ENCODE measurements around the gene SMURF1. TPM values are rescaled to one million over a fixed set of nuclear protein-coding genes. Genes with fewer than 3 reads are reported as not detected.

The SMURF1 gene
- total RNA-seq, 6 experiments from 2014 or later, result 8.8 to 14.1 (median 10.9) TPM

DNA sequence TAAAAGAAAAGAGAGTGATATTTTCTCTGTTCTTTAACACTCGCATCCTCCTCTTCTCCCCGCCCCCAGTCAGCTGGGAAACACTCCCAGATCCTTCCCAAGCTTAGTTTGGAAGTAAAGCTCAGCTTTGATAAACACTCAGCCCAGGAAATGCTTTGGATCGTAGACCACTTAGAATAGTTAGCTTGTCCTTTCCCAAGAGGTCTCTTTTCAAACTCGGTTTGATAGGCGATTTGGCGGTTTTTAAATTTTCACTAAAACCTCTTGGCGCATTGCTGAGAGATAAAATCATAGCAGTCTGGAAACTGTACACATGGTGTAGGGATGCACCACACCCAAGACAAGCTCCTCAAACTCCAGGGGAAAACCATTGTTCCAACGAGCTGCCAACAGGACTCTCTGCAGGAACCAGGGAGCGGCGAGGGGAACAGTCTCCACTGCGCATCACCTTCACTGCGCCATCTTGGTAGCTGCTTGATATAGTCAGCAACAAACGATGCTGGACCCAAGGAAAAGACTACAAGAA, 22.3 kb downstream of the SMURF1 start:
- Histone ChIP-seq H3K4me3 (no peak overlapping the region), H3K9me3 (no peaks in the 10 kb centered on the region), H3K4me1 (peaks cover 0 to 38% (median 10%) of the 10 kb centered on the region in 4 donors), H3K27me3 (no peaks in the 10 kb centered on the region), H3K36me3 (no peaks in the 10 kb centered on the region), H3K27ac (peak overlapping the region in 1 of 3 donors; percentile 36)
- TF ChIP-seq, protein P1, sequence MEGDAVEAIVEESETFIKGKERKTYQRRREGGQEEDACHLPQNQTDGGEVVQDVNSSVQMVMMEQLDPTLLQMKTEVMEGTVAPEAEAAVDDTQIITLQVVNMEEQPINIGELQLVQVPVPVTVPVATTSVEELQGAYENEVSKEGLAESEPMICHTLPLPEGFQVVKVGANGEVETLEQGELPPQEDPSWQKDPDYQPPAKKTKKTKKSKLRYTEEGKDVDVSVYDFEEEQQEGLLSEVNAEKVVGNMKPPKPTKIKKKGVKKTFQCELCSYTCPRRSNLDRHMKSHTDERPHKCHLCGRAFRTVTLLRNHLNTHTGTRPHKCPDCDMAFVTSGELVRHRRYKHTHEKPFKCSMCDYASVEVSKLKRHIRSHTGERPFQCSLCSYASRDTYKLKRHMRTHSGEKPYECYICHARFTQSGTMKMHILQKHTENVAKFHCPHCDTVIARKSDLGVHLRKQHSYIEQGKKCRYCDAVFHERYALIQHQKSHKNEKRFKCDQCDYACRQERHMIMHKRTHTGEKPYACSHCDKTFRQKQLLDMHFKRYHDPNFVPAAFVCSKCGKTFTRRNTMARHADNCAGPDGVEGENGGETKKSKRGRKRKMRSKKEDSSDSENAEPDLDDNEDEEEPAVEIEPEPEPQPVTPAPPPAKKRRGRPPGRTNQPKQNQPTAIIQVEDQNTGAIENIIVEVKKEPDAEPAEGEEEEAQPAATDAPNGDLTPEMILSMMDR (IDR thresholded peaks at IDR 0.05), result no peak
- no peak for TF ChIP-seq POLR2A (IDR thresholded peaks at IDR 0.05)
- intact Hi-C loops (cut with DNase I), result no loop called here
- ATAC-seq, result no peak
- DNase-seq, result no peak
- 79% methylated on average over 10 of the region's 13 CpGs for WGBS (ENCODE audit: insufficient coverage, low coverage, low lambda C conversion rate, missing lambda C conversion rate)

- no peak overlapping the region for H3K27ac ChIP-seq
- H3K4me3 ChIP-seq, result no peak overlapping the region
- TF ChIP-seq, protein P1 (IDR thresholded peaks at IDR 0.05), result no peak
- ATAC-seq, result no peak
- WGBS (ENCODE audit: insufficient coverage, low coverage, low lambda C conversion rate, missing lambda C conversion rate), result 38% methylated on average over 2 of the region's 2 CpGs
- H3K4me1 ChIP-seq, result peaks cover 0 to 36% (median 9%) of the 10 kb centered on the region in 4 donors
- H3K27me3 ChIP-seq, result no peaks in the 10 kb centered on the region
- no peaks in the 10 kb centered on the region for H3K36me3 ChIP-seq
- H3K9me3 ChIP-seq, result no peaks in the 10 kb centered on the region
- DNase-seq, result no peak
- intact Hi-C loops (cut with DNase I), result no loop called here
Observed at GRCh38 chr7:99120916-99121315, 23.0 kb downstream of the SMURF1 start.

DNA sequence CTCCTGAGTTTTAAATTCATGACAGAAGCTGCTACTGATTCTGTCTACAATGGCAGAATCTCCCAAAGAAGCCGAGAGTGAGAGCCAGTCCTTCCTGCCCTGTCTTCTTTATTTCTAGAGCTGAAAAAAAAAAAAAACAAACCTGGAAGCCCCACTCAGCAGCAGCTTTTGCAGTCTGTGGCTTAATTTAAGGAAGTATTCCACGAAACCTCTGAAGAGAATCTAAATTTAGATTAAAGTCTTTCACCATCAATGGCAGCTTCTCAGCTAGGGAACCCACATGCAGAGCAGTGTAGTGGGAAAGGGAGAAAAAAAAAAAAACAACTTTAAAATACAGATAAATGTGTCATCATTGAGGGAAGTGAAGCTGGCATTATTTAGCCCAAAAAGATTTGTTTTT, 23.4 kb downstream of the SMURF1 start:
- DNase-seq (no peak), ATAC-seq (no peak)
- TF ChIP-seq, protein P1 (IDR thresholded peaks at IDR 0.05), result no peak
- no peak for TF ChIP-seq POLR2A (IDR thresholded peaks at IDR 0.05)
- no peak overlapping the region for H3K4me3 ChIP-seq
- H3K36me3 ChIP-seq, result no peaks in the 10 kb centered on the region
- peaks cover 0 to 32% (median 9%) of the 10 kb centered on the region in 4 donors for H3K4me1 ChIP-seq
- intact Hi-C loops (cut with DNase I), result no loop called here
- no peaks in the 10 kb centered on the region for H3K9me3 ChIP-seq
- H3K27me3 ChIP-seq, result no peaks in the 10 kb centered on the region
- H3K27ac ChIP-seq, result no peak overlapping the region
- 45% methylated on average over 2 of the region's 2 CpGs for WGBS (ENCODE audit: insufficient coverage, low coverage, low lambda C conversion rate, missing lambda C conversion rate)

DNA sequence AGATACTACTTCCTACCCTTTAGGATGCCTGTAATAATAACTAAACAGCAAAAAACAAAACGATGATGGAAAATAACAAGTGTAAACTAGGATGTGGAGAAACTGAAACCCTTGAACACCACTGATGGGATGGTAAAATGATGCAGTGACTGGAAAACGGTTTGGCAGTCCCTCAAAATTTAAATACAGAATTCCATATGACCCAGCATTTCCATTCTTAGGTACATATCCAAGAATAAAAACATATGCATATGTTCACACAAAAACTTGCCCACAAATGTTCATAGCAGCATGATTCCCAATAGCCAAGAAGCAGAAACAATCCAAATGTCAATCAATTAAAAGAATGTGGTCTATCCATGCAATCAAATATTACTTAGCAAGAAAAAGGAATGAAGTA, 25.8 kb downstream of the SMURF1 start:
- no peaks in the 10 kb centered on the region for H3K9me3 ChIP-seq
- DNase-seq, result no peak
- no peak overlapping the region for H3K4me3 ChIP-seq
- H3K4me1 ChIP-seq, result peaks cover 0 to 9% (median 2%) of the 10 kb centered on the region in 4 donors
- H3K27ac ChIP-seq, result no peak overlapping the region
- H3K36me3 ChIP-seq, result no peaks in the 10 kb centered on the region
- no peak for ATAC-seq
- no peaks in the 10 kb centered on the region for H3K27me3 ChIP-seq
- TF ChIP-seq, protein P1 (IDR thresholded peaks at IDR 0.05), result no peak
- no peak for TF ChIP-seq POLR2A (IDR thresholded peaks at IDR 0.05)
- intact Hi-C loops (cut with DNase I), result no loop called here
- 83% methylated on average over 2 of the region's 2 CpGs for WGBS (ENCODE audit: insufficient coverage, low coverage, low lambda C conversion rate, missing lambda C conversion rate)

DNA sequence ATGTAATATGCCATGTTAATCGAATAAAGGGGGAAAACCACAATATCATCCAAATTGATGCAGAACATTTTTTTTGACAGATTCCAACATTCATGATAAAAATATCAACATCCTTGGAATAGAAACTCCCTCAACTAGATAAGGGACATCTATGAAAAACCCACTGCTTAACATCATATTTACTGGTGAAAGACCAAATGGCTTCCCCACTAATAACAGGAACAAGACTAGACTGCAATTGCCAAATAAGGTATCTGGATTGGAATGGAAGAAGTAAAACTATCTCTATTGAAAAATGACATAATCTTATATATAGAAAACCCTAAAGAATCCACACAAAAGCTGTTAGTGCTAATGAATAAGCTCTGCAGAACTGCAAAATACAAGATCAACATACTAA, 27.8 kb downstream of the SMURF1 start:
- TF ChIP-seq, protein P1 (IDR thresholded peaks at IDR 0.05), result no peak
- no peak for TF ChIP-seq POLR2A (IDR thresholded peaks at IDR 0.05)
- DNase-seq (no peak), ATAC-seq (no peak)
- no peaks in the 10 kb centered on the region for H3K27me3 ChIP-seq
- H3K4me1 ChIP-seq, result no peaks in the 10 kb centered on the region
- H3K9me3 ChIP-seq, result no peaks in the 10 kb centered on the region
- WGBS (ENCODE audit: insufficient coverage, low coverage, low lambda C conversion rate, missing lambda C conversion rate), result 73% methylated on average over 1 of the region's 1 CpG
- H3K4me3 ChIP-seq, result no peak overlapping the region
- H3K27ac ChIP-seq, result no peak overlapping the region
- intact Hi-C loops (cut with DNase I), result no loop called here
- H3K36me3 ChIP-seq, result no peaks in the 10 kb centered on the region
